ENCODE data around the gene ERG.

DNA sequence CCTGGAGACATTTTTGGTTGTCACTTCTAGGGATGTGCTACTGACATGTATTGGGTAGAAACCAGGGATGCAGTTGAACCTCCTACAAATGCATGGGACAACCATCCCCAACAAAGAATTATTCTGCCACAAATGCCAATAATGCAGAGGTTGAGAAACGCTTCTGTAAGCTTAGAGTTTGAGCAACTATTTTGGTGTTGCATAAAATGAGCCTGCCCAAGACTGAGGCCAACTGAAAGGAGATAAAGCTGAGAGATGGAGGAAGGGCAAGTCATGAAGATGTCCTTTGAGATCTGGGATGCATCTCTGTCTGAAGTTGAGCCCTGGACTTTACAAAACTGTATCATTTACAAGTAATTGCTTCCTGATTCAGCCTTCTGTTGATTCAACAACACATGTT is 134.6 kb downstream of the ERG start:
- TF ChIP-seq CTCF (IDR thresholded peaks at IDR 0.05) (no peak), POLR2A (IDR thresholded peaks at IDR 0.05) (no peak)

Data from heart left ventricle (tissue), 13 donors.